ENCODE results near the gene EFNB3. TPM values are rescaled to one million over a fixed set of nuclear protein-coding genes. Genes with fewer than 3 reads are reported as not detected.

EFNB3 gene, protein sequence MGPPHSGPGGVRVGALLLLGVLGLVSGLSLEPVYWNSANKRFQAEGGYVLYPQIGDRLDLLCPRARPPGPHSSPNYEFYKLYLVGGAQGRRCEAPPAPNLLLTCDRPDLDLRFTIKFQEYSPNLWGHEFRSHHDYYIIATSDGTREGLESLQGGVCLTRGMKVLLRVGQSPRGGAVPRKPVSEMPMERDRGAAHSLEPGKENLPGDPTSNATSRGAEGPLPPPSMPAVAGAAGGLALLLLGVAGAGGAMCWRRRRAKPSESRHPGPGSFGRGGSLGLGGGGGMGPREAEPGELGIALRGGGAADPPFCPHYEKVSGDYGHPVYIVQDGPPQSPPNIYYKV
- total RNA-seq: 1 to 10 TPM in 1 of 6 experiments, under 1 TPM in 5; 0.26 to 1.1 (median 0.83) TPM
- long read RNA-seq: 0 reads

DNA sequence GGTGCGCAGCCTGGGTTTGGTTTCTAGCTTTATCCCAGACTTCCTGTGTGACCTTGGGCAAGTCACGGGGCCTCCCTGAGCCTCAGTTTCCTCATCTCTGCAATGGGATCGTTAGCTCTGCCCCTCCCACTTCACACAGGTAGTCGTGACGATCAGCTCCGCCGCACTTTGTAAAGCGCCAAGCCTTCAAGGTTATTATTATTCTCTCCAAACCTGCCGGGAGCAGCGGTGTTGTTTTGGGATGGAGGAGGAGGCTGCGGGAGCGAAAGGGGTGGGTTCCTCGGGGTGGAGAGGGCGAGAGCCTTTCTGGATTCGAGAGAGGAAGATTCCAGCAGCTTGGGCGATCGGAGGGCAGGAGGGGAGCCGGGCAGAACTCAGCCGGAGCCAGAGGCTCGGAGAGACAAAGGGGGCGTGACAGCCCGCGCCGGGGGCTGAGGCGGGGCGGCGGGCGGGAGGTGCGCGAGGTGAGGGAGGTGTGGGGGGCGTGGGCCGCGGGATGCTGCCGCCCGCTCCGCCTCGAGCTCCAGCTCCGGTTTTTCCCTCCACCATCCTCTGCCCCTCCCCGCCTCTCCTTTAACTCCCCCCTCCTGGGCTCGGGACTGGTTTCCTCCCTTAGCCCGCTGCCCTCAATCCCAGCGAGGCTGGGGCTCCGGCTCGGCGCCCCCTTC is at the start of gene EFNB3:
Gene EFNB3 (plus strand): TSS at position 602 of the 668 bp plus-strand sequence. CDS start 397 bp downstream, outside the sequence.
- no peak for TF ChIP-seq POLR2A (IDR thresholded peaks at IDR 0.05)
- TF ChIP-seq, protein P1, sequence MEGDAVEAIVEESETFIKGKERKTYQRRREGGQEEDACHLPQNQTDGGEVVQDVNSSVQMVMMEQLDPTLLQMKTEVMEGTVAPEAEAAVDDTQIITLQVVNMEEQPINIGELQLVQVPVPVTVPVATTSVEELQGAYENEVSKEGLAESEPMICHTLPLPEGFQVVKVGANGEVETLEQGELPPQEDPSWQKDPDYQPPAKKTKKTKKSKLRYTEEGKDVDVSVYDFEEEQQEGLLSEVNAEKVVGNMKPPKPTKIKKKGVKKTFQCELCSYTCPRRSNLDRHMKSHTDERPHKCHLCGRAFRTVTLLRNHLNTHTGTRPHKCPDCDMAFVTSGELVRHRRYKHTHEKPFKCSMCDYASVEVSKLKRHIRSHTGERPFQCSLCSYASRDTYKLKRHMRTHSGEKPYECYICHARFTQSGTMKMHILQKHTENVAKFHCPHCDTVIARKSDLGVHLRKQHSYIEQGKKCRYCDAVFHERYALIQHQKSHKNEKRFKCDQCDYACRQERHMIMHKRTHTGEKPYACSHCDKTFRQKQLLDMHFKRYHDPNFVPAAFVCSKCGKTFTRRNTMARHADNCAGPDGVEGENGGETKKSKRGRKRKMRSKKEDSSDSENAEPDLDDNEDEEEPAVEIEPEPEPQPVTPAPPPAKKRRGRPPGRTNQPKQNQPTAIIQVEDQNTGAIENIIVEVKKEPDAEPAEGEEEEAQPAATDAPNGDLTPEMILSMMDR (IDR thresholded peaks at IDR 0.05): no peak
- intact Hi-C loops (cut with DNase I): no loop called here
- DNase-seq (no peak), ATAC-seq (peak in 1 of 4 donors; percentile 22)
- Histone ChIP-seq H3K9me3 (no peaks in the 10 kb centered on the region), H3K27me3 (no peaks in the 10 kb centered on the region), H3K4me3 (peak within 1 kb of the TSS; percentile 9 to 14 (median 13)), H3K27ac (no peak within 1 kb of the TSS), H3K36me3 (peaks cover 0 to 6% (median 0%) of the 10 kb centered on the region in 4 donors), H3K4me1 (no peaks in the 10 kb centered on the region)
- WGBS (ENCODE audit: insufficient coverage, low coverage, low lambda C conversion rate, missing lambda C conversion rate): 4% methylated on average over 40 of the region's 45 CpGs

DNA sequence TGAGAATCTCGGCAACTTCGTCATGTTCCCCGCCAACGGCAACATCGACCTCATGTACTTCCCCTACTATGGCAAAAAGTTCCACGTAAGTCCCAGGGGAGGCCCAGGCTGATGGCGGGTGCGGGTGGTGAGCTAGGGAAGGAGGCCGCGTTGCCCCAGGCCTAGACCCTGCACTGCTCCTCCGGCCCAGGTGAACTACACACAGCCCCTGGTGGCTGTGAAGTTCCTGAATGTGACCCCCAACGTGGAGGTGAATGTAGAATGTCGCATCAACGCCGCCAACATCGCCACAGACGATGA is 49.5 kb upstream of the EFNB3 start:
- TF ChIP-seq POLR2A (IDR thresholded peaks at IDR 0.05): no peak
- TF ChIP-seq, protein P1 (IDR thresholded peaks at IDR 0.05): no peak
- intact Hi-C loops (cut with DNase I): no loop called here

DNA sequence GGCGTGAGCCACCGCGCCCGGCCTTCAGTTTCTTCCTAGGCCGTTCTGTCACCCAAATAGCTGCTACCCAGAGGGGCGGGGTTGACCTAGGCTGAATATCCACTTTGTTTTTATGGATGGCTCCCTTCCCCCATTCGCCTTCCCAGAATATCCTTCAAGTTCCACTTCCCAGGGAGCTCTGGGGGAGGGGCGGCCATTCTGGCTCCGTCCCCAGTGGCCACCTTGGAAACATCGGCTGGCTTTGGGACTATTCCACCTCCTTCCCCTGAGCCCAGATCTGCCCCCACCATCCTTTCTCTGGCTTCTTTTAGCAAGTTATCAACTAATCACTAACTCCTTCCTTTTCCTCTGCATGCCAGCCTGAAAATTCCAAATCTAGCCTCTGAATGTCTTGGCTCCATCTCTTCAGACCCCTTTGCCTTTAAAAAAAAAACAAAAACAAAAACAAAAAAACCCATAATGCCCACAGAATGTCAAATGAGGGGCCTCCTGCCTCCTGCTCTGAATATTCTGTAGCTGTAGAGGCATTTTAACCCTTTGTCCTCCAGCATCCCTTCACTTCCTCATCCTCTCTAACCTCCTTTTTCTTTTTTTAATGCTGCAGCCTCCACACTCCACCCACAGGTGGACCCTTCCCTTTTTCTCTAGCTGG is 47.9 kb upstream of the EFNB3 start:
- Histone ChIP-seq H3K36me3 (no peaks in the 10 kb centered on the region), H3K4me3 (no peak overlapping the region), H3K27ac (no peak overlapping the region), H3K4me1 (no peaks in the 10 kb centered on the region), H3K27me3 (no peaks in the 10 kb centered on the region), H3K9me3 (no peaks in the 10 kb centered on the region)
- DNase-seq: peak in 1 of 3 donors; percentile 38
- 20% methylated on average over 2 of the region's 10 CpGs for WGBS (ENCODE audit: insufficient coverage, low coverage, low lambda C conversion rate, missing lambda C conversion rate)
- peak in 3 of 4 donors; percentile 23 to 67 (median 38) for ATAC-seq
- no peak for TF ChIP-seq POLR2A (IDR thresholded peaks at IDR 0.05)
- TF ChIP-seq, protein P1 (IDR thresholded peaks at IDR 0.05): no peak
- intact Hi-C loops (cut with DNase I): no loop called here

More for the DNA sequence above, 49.5 kb upstream of the EFNB3 start:
- H3K27me3 ChIP-seq: no peaks in the 10 kb centered on the region
- H3K4me1 ChIP-seq: peaks cover 0 to 9% (median 4%) of the 10 kb centered on the region in 4 donors
- no peaks in the 10 kb centered on the region for H3K9me3 ChIP-seq
- DNase-seq (no peak), ATAC-seq (no peak)
- no peak overlapping the region for H3K4me3 ChIP-seq
- no peaks in the 10 kb centered on the region for H3K36me3 ChIP-seq
- no CpG with 5 or more reads among the region's 17 CpGs for WGBS (ENCODE audit: insufficient coverage, low coverage, low lambda C conversion rate, missing lambda C conversion rate)
- H3K27ac ChIP-seq: no peak overlapping the region

DNA sequence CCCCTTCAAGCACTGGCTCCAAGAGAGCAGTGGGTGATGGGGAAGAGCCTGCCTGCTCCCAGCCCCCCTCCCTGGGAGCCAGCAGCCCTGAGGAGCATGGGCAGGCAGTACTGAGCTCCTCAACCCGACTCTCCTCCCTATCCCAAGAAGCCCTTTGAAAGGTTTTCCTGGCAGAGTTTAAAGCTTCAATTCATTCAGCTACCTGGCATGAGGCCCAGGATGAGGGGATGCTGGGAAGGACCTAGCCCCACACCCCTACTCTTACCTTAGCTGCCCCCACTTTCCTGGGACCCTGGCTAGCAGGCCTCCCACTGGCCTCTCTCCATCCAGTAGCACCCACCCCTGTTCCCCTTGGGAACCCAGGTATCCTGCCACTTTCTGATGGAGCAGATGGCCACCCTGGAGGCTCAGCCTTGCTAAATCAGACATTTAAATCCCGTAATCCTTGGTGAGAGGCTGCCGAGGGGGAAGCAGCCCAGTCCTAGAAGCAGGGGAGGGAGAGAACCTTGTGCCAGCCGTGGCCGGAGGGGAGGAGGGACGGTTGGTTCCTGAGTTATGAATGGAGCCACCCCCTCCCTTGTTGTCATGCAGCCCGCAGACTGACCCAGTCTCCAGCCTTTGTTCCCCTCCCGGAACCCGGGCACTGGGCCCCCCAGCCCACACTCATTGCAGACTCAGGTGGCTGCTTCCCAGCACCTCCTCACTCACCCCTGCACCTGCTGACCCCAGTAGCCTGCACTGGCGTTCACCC is 37.2 kb upstream of the EFNB3 start:
- H3K4me3 ChIP-seq: no peak overlapping the region
- no peaks in the 10 kb centered on the region for H3K4me1 ChIP-seq
- WGBS (ENCODE audit: insufficient coverage, low coverage, low lambda C conversion rate, missing lambda C conversion rate): 94% methylated on average over 3 of the region's 10 CpGs
- no peaks in the 10 kb centered on the region for H3K9me3 ChIP-seq
- peak in 1 of 4 donors; percentile 39 for ATAC-seq
- H3K36me3 ChIP-seq: peaks cover 0 to 34% (median 15%) of the 10 kb centered on the region in 4 donors
- H3K27ac ChIP-seq: no peak overlapping the region
- no peak for TF ChIP-seq POLR2A (IDR thresholded peaks at IDR 0.05)
- TF ChIP-seq, protein P1 (IDR thresholded peaks at IDR 0.05): no peak
- no peak for DNase-seq
- intact Hi-C loops (cut with DNase I): no loop called here
- no peaks in the 10 kb centered on the region for H3K27me3 ChIP-seq
